ENCODE results near the gene ATP7A.

DNA sequence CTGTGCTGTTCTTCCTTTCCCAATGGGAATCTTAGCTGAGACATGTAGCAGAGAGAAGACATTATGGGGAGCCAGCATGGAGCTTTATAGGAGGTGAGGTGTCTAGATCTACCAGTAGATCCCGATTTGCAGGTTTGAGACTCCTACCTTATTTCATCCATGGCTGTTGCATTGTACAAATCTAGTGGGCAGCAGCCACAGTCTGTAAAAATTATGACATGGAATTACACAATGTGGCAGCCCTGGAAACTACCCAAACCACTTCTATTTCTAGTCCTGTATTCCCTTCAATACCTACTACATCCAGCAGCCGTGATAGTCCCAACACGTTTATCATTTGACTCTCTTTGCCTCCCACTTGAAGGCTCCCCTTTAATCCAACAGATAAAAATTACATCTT lies 8.1 kb downstream of the ATP7A start:
- TF ChIP-seq, protein P1, sequence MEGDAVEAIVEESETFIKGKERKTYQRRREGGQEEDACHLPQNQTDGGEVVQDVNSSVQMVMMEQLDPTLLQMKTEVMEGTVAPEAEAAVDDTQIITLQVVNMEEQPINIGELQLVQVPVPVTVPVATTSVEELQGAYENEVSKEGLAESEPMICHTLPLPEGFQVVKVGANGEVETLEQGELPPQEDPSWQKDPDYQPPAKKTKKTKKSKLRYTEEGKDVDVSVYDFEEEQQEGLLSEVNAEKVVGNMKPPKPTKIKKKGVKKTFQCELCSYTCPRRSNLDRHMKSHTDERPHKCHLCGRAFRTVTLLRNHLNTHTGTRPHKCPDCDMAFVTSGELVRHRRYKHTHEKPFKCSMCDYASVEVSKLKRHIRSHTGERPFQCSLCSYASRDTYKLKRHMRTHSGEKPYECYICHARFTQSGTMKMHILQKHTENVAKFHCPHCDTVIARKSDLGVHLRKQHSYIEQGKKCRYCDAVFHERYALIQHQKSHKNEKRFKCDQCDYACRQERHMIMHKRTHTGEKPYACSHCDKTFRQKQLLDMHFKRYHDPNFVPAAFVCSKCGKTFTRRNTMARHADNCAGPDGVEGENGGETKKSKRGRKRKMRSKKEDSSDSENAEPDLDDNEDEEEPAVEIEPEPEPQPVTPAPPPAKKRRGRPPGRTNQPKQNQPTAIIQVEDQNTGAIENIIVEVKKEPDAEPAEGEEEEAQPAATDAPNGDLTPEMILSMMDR (IDR thresholded peaks at IDR 0.05) = no peak
- no peak for TF ChIP-seq POLR2AphosphoS5 (IDR thresholded peaks at IDR 0.05)
- TF ChIP-seq POLR2A (IDR thresholded peaks at IDR 0.05) = no peak
- no peak for TF ChIP-seq EP300 (IDR thresholded peaks at IDR 0.05)

Data from suprapubic skin (tissue), 4 donors.